ENCODE data around the gene NPM3. TPM values are rescaled to one million over a fixed set of nuclear protein-coding genes. Genes with fewer than 3 reads are reported as not detected.

The NPM3 gene
- total RNA-seq, 1 experiment from 2014 or later = 260 TPM

DNA sequence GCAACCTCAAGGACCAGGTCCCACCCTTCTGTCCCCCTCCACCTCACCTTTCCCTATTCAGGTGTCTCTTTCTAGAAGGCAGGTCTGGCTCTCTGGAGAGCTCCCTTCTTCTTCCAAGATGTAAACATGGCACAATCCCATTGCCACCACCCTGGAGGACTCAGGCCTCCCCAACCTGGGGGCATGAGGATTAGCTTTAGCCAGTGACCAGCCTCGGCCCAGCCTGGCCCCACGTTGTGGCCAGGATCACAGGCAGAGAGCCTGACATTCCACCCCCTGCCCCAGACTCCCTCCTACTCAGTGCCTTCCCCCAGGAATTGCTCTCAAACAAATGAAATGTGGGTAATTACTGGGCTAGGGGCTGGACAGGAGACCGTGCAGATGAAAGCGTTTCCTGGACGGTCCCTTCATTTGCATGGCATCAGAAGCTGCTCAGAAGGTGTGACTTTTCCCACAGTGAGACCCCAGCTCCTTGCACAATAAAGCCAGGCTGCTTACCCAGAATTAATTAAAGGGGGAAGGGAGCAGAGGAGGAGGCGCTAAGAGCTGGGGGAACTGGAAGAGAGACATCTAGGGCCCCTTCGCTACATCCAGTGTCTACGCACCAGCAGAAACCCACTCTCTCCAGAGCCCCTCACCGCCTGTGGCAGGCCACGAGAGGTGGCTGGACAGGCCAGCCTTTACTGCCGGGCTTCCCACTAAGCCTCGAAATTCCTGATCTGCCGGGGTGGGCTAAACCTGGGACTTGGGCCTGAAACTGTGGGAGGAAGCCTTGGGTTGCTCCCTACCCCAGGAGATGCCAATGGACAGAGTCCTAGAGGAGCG is 15.1 kb downstream of the NPM3 start:
- ATAC-seq (no peak), DNase-seq (ENCODE audit: low spot score) (no peak)
- H3K36me3 Mint-ChIP-seq = no peaks in the 10 kb centered on the region
- ChIA-PET CTCF (interaction anchor here (0.9 to 8.3 kb wide), 6 partner anchors 10 to 165 kb away, joined by 3 to 69 read pairs (median 13); partner anchors contain the start of gene NPM3), POLR2A (no interaction called here)
- TF ChIP-seq GRHL2 (CRISPR knock-in tag; IDR thresholded peaks at IDR 0.05; ENCODE audit: insufficient replicate concordance, severe bottlenecking) (no peak), ZNF263 (CRISPR knock-in tag; IDR thresholded peaks at IDR 0.05; ENCODE audit: low read depth) (no peak), NR2C2 (CRISPR knock-in tag; IDR thresholded peaks at IDR 0.05) (no peak), TEAD4 (CRISPR knock-in tag; IDR thresholded peaks at IDR 0.05) (no peak), NFYB (CRISPR knock-in tag; conservative IDR thresholded peaks at IDR 0.05; ENCODE audit: low read depth) (no peak), ZBTB21 (CRISPR knock-in tag; IDR thresholded peaks at IDR 0.05; ENCODE audit: borderline replicate concordance) (no peak)
- TF ChIP-seq, protein P1, sequence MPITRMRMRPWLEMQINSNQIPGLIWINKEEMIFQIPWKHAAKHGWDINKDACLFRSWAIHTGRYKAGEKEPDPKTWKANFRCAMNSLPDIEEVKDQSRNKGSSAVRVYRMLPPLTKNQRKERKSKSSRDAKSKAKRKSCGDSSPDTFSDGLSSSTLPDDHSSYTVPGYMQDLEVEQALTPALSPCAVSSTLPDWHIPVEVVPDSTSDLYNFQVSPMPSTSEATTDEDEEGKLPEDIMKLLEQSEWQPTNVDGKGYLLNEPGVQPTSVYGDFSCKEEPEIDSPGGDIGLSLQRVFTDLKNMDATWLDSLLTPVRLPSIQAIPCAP (CRISPR knock-in tag; IDR thresholded peaks at IDR 0.05) = no peak
- TF ChIP-seq, protein P2, sequence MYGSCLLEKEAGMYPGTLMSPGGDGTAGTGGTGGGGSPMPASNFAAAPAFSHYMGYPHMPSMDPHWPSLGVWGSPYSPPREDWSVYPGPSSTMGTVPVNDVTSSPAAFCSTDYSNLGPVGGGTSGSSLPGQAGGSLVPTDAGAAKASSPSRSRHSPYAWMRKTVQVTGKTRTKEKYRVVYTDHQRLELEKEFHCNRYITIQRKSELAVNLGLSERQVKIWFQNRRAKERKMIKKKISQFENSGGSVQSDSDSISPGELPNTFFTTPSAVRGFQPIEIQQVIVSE (CRISPR knock-in tag; IDR thresholded peaks at IDR 0.05; ENCODE audit: borderline replicate concordance) = no peak
- TF ChIP-seq, protein P3, sequence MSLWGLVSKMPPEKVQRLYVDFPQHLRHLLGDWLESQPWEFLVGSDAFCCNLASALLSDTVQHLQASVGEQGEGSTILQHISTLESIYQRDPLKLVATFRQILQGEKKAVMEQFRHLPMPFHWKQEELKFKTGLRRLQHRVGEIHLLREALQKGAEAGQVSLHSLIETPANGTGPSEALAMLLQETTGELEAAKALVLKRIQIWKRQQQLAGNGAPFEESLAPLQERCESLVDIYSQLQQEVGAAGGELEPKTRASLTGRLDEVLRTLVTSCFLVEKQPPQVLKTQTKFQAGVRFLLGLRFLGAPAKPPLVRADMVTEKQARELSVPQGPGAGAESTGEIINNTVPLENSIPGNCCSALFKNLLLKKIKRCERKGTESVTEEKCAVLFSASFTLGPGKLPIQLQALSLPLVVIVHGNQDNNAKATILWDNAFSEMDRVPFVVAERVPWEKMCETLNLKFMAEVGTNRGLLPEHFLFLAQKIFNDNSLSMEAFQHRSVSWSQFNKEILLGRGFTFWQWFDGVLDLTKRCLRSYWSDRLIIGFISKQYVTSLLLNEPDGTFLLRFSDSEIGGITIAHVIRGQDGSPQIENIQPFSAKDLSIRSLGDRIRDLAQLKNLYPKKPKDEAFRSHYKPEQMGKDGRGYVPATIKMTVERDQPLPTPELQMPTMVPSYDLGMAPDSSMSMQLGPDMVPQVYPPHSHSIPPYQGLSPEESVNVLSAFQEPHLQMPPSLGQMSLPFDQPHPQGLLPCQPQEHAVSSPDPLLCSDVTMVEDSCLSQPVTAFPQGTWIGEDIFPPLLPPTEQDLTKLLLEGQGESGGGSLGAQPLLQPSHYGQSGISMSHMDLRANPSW (CRISPR knock-in tag; conservative IDR thresholded peaks at IDR 0.05; ENCODE audit: low read depth) = no peak
- TF ChIP-seq, protein P4, sequence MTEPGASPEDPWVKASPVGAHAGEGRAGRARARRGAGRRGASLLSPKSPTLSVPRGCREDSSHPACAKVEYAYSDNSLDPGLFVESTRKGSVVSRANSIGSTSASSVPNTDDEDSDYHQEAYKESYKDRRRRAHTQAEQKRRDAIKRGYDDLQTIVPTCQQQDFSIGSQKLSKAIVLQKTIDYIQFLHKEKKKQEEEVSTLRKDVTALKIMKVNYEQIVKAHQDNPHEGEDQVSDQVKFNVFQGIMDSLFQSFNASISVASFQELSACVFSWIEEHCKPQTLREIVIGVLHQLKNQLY (CRISPR knock-in tag; IDR thresholded peaks at IDR 0.05) = no peak
- no peak overlapping the region for H3K4me3 Mint-ChIP-seq
- H3K27me3 Mint-ChIP-seq (ENCODE audit: low read depth) = peaks cover 19% of the 10 kb centered on the region
- no peaks in the 10 kb centered on the region for H3K9me3 Mint-ChIP-seq
- H3K27ac Mint-ChIP-seq = no peak overlapping the region
- H3K4me1 Mint-ChIP-seq = peaks cover 18% of the 10 kb centered on the region

DNA sequence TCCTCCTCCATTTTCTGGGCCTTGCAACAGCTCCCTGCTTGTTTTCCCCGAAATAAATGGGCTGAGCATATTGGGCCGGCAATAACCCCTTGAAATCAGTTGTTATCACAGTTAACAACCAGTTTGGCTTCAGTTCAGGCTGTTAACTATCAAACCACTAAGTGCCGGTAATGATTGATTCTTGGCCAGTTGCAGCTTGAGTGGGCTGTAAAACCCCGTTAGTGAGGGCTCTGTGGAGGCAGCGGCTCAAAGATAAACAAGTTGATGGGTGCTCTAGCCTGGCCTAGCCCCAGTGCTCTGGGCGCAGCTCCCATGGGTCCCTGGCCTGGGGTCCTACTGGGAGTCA is 15.7 kb downstream of the NPM3 start:
- ATAC-seq (no peak), DNase-seq (ENCODE audit: low spot score) (no peak)
- peaks cover 12% of the 10 kb centered on the region for H3K4me1 Mint-ChIP-seq
- ChIA-PET POLR2A (no interaction called here), CTCF (interaction anchor here (0.9 to 8.3 kb wide), 6 partner anchors 9 to 165 kb away, joined by 3 to 69 read pairs (median 13); partner anchors contain the start of gene NPM3)
- H3K27ac Mint-ChIP-seq = no peak overlapping the region
- H3K36me3 Mint-ChIP-seq = no peaks in the 10 kb centered on the region
- no peaks in the 10 kb centered on the region for H3K9me3 Mint-ChIP-seq
- H3K27me3 Mint-ChIP-seq (ENCODE audit: low read depth) = peaks cover 13% of the 10 kb centered on the region
- no peak overlapping the region for H3K4me3 Mint-ChIP-seq
- TF ChIP-seq MXD4 (CRISPR knock-in tag; IDR thresholded peaks at IDR 0.05; ENCODE audit: borderline replicate concordance) (no peak), NFE2L1 (CRISPR knock-in tag; IDR thresholded peaks at IDR 0.05) (no peak), FOXK1 (CRISPR knock-in tag; IDR thresholded peaks at IDR 0.05) (no peak), JUN (CRISPR knock-in tag; IDR thresholded peaks at IDR 0.05) (no peak), TEAD1 (CRISPR knock-in tag; IDR thresholded peaks at IDR 0.05) (no peak), ZNF671 (CRISPR knock-in tag; IDR thresholded peaks at IDR 0.05) (no peak), ZNF138 (CRISPR knock-in tag; conservative IDR thresholded peaks at IDR 0.05) (no peak), SOX15 (CRISPR knock-in tag; IDR thresholded peaks at IDR 0.05) (no peak), SMAD3 (CRISPR knock-in tag; IDR thresholded peaks at IDR 0.05; ENCODE audit: borderline replicate concordance) (no peak), ZNF219 (CRISPR knock-in tag; IDR thresholded peaks at IDR 0.05; ENCODE audit: borderline replicate concordance) (no peak), ZNF121 (CRISPR knock-in tag; IDR thresholded peaks at IDR 0.05) (no peak)
- TF ChIP-seq, protein P5, sequence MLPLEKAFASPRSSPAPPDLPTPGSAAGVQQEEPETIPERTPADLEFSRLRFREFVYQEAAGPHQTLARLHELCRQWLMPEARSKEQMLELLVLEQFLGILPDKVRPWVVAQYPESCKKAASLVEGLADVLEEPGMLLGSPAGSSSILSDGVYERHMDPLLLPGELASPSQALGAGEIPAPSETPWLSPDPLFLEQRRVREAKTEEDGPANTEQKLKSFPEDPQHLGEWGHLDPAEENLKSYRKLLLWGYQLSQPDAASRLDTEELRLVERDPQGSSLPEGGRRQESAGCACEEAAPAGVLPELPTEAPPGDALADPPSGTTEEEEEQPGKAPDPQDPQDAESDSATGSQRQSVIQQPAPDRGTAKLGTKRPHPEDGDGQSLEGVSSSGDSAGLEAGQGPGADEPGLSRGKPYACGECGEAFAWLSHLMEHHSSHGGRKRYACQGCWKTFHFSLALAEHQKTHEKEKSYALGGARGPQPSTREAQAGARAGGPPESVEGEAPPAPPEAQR (CRISPR knock-in tag; IDR thresholded peaks at IDR 0.05) = no peak
- TF ChIP-seq, protein P6, sequence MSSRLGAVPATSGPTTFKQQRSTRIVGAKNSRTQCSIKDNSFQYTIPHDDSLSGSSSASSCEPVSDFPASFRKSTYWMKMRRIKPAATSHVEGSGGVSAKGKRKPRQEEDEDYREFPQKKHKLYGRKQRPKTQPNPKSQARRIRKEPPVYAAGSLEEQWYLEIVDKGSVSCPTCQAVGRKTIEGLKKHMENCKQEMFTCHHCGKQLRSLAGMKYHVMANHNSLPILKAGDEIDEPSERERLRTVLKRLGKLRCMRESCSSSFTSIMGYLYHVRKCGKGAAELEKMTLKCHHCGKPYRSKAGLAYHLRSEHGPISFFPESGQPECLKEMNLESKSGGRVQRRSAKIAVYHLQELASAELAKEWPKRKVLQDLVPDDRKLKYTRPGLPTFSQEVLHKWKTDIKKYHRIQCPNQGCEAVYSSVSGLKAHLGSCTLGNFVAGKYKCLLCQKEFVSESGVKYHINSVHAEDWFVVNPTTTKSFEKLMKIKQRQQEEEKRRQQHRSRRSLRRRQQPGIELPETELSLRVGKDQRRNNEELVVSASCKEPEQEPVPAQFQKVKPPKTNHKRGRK (CRISPR knock-in tag; IDR thresholded peaks at IDR 0.05; ENCODE audit: borderline replicate concordance) = no peak
- TF ChIP-seq, protein P7, sequence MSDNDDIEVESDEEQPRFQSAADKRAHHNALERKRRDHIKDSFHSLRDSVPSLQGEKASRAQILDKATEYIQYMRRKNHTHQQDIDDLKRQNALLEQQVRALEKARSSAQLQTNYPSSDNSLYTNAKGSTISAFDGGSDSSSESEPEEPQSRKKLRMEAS (CRISPR knock-in tag; IDR thresholded peaks at IDR 0.05) = no peak
- TF ChIP-seq, protein P8, sequence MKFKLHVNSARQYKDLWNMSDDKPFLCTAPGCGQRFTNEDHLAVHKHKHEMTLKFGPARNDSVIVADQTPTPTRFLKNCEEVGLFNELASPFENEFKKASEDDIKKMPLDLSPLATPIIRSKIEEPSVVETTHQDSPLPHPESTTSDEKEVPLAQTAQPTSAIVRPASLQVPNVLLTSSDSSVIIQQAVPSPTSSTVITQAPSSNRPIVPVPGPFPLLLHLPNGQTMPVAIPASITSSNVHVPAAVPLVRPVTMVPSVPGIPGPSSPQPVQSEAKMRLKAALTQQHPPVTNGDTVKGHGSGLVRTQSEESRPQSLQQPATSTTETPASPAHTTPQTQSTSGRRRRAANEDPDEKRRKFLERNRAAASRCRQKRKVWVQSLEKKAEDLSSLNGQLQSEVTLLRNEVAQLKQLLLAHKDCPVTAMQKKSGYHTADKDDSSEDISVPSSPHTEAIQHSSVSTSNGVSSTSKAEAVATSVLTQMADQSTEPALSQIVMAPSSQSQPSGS (CRISPR knock-in tag; IDR thresholded peaks at IDR 0.05; ENCODE audit: borderline replicate concordance, low read depth) = no peak
